Urinary bladder (tissue), 4 donors: Measurements from ENCODE around the gene ODAD3. TPM values are rescaled to one million over a fixed set of nuclear protein-coding genes. Genes with fewer than 3 reads are reported as not detected.

Experiments used
- DNase-seq: peaks from one replicate; pipeline ENCODE4 v3.0.0-alpha.2; 2015; ENCODE audit errors: extremely low spot score
- H3K27ac ChIP-seq: one replicate; pipeline ENCODE4 v1.5.1; 2013; ENCODE audit warnings: low read depth, mild to moderate bottlenecking, moderate library complexity
- H3K36me3 ChIP-seq: one replicate; pipeline ENCODE4 v1.6.1; 2013; ENCODE audit warnings: mild to moderate bottlenecking, moderate library complexity; ENCODE audit not compliant: insufficient read depth
- H3K4me1 ChIP-seq: one replicate; pipeline ENCODE4 v1.6.1; 2013; ENCODE audit warnings: mild to moderate bottlenecking, moderate library complexity; ENCODE audit not compliant: insufficient read depth
- H3K4me3 ChIP-seq: one replicate; pipeline ENCODE4 v1.5.1; 2013; ENCODE audit warnings: low read depth, low read length
- WGBS: extraction: QIAGEN DNeasy Blood & Tissue Kit; methylation state at CpG from one replicate; pipeline ENCODE4 v1.1.7; 2013; 5-methylcytosine and 5-hydroxymethylcytosine counted together
- polyA plus RNA-seq: library from polyadenylated mRNA; stranded (reverse); fragments of 200-250 nt; gene quantifications from one replicate; pipeline ENCODE4 v1.2.3, GENCODE V29; 2013
- total RNA-seq: library from RNA; depleted of rRNA; stranded (reverse); fragments of >200 nt; gene quantifications from one replicate; pipeline ENCODE4 v1.2.3, GENCODE V29; 2014
- donor health status: healthy with polysubstance abuse.
- donor health status: healthy.

ODAD3 gene
- total and polyA plus RNA-seq, 2 donors = 0.34 to 0.48 TPM

DNA sequence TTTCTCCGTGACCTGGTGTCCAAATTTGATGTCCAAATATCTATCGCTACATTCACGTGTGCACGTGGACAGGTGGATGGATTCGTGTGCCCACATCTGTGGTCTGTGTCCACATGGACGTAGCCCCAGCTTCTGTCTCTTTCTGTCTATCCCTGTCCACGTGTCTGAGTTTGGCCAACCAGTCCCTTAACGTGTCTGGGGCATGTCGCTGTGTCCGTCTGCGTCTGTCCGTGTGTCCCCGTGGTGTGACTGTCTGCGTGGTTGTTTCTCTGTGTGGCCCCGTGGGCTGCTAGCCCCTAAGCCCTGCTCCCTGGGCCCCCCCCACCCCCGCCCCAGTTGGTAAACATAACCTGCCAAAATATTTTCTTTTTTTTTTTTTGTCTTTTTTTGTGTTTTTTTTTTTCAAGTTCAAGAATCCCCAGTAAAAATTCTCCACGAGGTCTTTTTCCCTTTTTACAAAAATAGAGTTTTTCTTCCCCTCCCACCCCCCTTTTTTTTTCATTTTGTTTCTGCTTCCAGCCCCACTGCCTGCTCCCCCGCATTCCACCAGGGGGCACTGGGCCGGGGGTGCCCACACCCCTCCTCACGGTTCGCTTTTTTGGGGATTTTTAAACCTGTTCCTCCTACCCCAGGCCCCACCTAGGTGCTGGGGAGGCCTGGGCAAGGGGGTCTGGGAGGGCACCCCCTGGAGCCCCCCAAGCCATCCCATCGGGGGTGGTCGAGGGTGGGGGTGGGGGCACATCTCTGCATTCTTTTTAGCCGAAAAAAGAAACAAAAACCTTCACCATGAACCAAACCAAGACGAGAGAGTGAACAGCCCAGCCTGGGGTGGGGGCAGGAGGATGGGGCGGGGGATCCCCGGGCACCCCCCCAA lies 18.8 kb upstream of the ODAD3 start:
- Histone ChIP-seq H3K36me3 (peaks cover 1% of the 10 kb centered on the region), H3K4me1 (peaks cover 1% of the 10 kb centered on the region), H3K27ac (no peak overlapping the region), H3K4me3 (no peak overlapping the region)
- WGBS = 55% methylated on average over 27 of the region's 27 CpGs
- DNase-seq = no peak

DNA sequence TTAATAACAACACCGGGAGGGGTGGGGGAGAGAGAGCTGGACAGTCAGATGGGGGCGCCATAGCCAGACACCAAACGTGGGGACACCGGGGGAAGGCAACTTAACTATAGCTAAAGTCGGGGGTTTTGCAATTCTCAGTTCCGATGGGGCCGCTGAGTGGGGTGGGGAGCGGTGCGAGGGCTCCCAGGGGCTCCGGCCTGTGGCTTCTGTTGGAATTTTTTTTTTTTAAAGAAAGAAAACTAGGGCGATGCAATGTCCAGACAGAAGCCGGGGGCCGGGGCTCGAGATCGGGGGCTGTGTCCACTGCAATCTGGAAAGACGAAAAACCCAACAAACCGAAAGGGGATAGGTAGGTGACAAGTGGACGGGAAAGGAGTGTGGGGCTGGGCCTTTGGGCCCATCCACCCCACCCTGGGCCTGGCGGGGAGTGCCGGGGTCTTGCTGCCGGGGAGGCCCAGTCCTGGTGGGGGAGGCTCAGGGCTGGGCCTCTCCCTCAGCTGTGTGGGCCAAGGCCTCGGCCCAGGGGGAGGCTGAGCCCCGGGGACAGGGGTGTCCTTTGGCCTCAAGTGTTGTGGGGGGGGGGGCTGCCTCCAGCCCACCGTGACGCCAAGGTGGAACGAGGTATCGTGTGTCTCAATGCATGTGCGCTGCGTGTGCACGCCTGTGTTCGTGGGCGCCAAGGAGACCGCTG lies 17.8 kb upstream of the ODAD3 start:
- Histone ChIP-seq H3K4me1 (peaks cover 1% of the 10 kb centered on the region), H3K36me3 (peaks cover 1% of the 10 kb centered on the region), H3K27ac (no peak overlapping the region), H3K4me3 (no peak overlapping the region)
- DNase-seq = no peak
- WGBS = 80% methylated on average over 33 of the region's 33 CpGs

DNA sequence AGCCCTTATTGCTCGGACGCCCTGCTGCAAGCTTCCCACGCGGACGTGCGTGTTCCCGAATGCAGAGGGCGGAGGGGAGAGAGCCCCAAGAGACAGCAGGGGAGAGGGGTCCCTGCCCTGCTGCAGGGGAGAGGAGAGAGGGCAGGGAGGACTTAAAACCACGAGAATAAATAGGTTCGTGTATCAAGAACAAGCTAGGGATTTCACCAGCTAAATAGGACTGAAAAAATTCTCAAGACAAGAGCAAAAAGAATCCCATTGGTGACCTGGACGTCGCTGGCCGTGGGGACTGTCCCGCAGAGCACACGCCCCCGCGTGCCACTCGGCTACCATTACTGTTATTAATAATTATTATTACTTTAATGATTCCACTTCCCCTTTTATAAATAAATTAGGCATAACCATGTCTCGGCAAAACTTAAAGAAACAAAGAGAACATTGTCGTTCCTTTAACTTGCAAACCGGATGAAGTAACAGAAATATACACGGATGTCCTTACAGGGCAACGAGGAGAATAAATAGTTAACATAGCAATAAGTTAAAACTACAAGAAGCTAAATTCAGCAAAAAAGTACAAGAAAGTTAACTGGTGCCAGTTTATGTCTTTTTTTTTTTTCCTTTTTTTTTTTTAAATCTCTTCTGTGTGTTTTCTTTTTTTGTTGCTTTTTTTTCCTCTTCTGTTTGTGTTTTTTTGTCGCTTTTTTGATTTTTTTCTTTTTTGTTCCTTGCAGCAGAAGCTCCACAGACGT lies 17.1 kb upstream of the ODAD3 start:
- no peak overlapping the region for H3K27ac ChIP-seq
- no peak overlapping the region for H3K4me3 ChIP-seq
- 31% methylated on average over 25 of the region's 25 CpGs for WGBS
- H3K4me1 ChIP-seq = peaks cover 1% of the 10 kb centered on the region
- H3K36me3 ChIP-seq = peaks cover 4% of the 10 kb centered on the region
- no peak for DNase-seq

DNA sequence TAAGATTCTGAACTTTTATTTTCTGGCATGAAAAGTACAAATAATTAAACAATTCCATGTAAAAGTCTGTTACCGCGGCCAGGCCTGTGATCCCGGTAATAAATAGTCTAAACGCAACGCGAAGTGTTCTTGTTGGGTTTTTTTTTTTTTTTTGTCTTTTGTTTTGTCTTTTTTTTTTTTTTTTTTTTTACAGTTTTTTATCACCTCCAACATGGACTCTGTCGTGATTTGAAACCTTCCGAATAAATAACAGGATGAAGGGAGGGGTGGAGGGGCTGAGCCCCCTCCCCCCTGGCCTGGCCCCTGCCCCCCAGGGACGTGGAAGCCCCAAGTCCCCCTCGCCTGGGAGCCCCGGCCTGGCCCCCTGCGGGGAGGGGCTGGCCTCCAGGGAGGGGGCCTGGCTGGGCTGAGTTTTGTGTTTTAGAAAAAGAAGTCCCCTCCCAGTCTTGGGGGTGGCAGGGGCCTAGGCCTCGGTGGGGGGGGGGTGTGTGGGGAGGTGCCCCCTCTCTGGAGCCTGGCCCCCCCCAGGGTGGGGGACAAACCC lies 16.5 kb upstream of the ODAD3 start:
- WGBS = 23% methylated on average over 13 of the region's 13 CpGs
- Histone ChIP-seq H3K4me3 (no peak overlapping the region), H3K27ac (no peak overlapping the region), H3K4me1 (peaks cover 1% of the 10 kb centered on the region), H3K36me3 (peaks cover 4% of the 10 kb centered on the region)
- no peak for DNase-seq

DNA sequence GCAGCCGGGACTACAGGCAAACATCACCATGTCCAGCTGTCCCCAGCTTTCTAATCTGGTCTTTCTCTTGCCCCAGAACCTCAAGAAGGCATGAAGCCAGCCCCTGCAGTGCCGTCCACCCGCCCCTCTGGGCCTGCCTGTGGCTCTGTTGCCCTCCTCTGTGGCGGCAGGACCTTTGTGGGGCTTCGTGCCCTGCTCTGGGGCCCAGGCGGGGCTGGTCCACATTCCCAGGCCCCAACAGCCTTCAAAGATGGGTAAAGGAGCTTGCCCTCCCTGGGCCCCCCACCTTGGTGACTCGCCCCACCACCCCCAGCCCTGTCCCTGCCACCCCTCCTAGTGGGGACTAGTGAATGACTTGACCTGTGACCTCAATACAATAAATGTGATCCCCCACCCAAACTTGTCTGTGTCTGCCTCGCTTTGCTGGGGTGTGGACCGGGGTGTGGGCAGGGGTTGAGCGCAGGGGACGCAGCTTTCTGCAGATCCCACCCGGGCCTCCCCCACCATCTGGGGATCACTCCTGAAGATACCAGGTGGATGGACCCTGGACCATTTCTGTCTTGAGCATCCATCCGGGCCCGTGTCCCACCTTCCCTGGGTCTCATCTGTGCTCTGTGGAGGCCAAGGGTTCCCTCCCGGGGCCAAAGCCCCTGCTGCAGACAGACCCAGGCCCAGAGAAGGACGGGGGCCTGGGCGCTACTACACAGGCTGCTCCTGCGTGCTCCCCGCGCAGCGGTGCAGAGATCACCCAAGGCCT lies 15.8 kb upstream of the ODAD3 start:
- no peak overlapping the region for H3K4me3 ChIP-seq
- peaks cover 7% of the 10 kb centered on the region for H3K36me3 ChIP-seq
- no peak for DNase-seq
- WGBS = 81% methylated on average over 21 of the region's 21 CpGs
- H3K27ac ChIP-seq = no peak overlapping the region
- peaks cover 1% of the 10 kb centered on the region for H3K4me1 ChIP-seq

DNA sequence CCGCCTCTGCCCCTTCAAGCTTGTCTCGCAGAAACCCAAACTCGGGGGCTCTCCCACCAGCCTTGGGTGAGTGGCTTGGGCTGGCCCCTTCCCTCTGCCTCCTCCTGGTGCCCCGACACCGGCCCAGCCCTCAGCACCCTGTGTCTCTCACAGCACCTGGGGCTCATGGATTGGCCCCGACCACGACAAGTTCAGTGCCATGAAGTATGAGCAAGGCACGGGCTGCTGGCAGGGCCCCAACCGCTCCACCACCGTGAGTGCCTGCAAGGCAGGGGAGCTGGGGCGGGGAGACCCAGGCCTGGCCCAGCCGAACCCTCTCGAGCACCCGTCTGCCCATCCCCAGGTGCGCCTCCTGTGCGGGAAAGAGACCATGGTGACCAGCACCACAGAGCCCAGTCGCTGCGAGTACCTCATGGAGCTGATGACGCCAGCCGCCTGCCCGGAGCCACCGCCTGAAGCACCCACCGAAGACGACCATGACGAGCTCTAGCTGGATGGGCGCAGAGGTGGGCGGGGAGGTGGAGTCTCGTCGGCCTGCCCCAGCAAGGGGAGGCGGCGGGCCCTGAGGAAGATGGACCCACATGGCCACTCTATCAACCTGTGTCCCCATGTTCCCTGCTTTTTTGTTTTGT lies 14.1 kb upstream of the ODAD3 start:
- Histone ChIP-seq H3K27ac (no peak overlapping the region), H3K4me1 (peaks cover 1% of the 10 kb centered on the region), H3K4me3 (no peak overlapping the region), H3K36me3 (peaks cover 13% of the 10 kb centered on the region)
- WGBS = 93% methylated on average over 31 of the region's 31 CpGs
- no peak for DNase-seq

DNA sequence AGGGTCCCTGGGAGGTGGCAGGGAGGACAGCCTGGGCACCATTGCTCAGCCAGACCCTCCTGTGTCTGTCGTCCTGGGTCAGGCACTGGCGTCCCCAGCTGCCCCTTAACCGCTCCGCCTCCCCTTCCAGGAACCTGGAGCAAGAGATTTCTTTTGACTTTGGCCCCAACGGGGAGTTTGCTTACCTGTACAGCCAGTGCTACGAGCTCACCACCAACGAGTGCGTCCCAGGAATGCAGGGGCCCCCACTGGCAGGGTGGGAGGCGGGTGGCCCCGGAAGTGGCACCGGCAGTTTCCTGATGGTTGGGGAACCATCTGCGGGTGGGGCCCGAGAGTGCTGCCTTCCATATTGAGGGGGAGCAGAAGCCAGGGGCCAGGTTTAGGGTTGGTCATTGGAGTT lies 13.5 kb upstream of the ODAD3 start:
- H3K4me3 ChIP-seq = no peak overlapping the region
- no peak for DNase-seq
- peaks cover 1% of the 10 kb centered on the region for H3K4me1 ChIP-seq
- peaks cover 13% of the 10 kb centered on the region for H3K36me3 ChIP-seq
- no peak overlapping the region for H3K27ac ChIP-seq
- WGBS = 83% methylated on average over 13 of the region's 13 CpGs

DNA sequence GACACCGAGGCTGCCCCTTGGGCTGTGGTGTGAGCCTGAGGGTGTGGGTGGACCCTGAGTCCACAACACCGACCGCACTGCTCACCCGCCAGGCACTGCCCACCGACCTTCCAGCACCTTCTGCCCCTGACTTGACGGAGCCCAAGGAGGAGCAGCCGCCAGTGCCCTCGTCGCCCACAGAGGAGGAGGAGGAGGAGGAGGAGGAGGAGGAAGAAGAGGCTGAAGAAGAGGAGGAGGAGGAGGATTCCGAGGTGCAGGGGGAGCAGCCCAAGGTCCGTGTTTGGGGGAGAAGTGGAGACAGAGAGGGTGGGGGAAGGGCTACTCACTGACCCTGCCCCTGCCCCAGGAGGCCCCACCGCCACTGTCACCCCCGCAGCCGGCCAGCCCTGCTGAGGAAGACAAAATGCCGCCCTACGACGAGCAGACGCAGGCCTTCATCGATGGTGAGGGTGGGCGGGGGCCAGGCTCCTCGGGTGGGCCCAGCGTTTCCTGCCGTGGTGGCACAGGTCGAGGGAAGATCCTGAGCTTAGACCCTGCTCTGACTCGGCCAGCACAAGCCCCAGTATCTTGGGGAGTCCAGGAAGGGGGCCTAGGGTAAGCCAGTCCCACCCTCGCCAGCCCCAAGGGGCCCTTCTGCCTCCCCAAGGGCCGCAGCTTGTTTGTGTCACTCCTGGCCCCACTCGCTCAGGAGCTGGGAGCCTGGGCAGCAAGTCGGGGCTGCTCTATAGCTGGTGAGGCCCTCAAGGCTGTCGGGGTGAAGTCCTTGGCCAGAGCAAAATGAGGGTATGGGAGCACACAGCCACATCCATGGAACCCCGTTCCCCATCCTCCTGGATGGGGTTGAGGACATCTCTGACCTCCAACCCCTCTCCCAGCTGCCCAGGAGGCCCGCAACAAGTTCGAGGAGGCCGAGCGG lies 12.7 kb upstream of the ODAD3 start:
- Histone ChIP-seq H3K4me1 (peaks cover 1% of the 10 kb centered on the region), H3K36me3 (peaks cover 13% of the 10 kb centered on the region), H3K4me3 (no peak overlapping the region), H3K27ac (no peak overlapping the region)
- no peak for DNase-seq
- WGBS = 86% methylated on average over 35 of the region's 35 CpGs

DNA sequence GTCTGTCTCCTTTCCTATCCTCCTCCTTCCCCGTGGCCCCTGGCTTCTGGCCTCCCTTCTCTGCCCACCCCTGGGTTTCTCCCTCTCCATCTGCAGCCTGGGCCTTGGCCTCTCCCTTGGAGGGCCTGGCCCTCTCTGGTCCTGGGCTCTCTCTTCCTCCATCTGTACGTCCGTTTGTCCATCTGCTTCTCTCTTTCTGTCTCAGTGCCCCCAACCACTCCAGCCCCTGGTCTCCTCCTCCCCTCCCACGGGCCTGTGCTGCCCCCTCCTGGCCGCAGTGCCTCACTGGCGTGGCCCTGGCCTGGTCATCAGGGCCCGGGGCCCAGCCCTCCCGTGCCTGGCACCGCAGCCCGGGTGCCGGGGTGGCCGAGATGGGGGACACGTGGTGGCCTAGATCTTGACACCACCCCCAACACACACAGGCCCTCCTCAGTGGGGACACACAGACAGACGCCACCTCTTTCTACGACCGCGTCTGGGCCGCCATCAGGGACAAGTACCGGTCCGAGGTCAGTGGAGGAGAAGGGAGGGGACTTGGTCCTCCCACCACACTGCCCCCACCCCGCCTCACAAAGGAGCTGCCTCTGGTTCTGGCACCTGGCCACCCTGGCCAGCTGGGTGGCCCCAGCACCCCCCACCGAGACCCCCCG lies 11.9 kb upstream of the ODAD3 start:
- Histone ChIP-seq H3K36me3 (peaks cover 13% of the 10 kb centered on the region), H3K4me1 (peaks cover 1% of the 10 kb centered on the region), H3K27ac (no peak overlapping the region), H3K4me3 (no peak overlapping the region)
- 68% methylated on average over 23 of the region's 23 CpGs for WGBS
- DNase-seq = no peak

DNA sequence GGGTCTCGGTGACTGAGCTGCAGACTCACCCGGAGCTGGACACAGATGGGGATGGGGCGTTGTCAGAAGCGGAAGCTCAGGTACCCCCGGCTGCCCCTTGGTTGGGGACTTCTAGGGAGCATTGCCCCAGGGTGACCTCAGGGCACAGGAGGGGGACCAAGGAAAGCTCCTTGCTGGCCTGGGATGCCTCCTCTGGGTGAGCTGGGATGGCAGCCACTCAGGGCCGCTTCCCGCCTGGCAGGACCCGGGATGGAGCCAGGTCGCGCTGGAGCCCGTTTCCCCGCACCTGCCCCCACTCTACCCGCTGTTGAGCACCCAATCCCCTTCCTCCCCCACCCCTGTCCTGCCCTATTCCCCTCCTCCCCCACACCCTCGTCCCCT lies 11.3 kb upstream of the ODAD3 start:
- Histone ChIP-seq H3K27ac (no peak overlapping the region), H3K4me1 (no peaks in the 10 kb centered on the region), H3K36me3 (peaks cover 13% of the 10 kb centered on the region), H3K4me3 (no peak overlapping the region)
- no peak for DNase-seq
- WGBS = 90% methylated on average over 14 of the region's 14 CpGs

DNA sequence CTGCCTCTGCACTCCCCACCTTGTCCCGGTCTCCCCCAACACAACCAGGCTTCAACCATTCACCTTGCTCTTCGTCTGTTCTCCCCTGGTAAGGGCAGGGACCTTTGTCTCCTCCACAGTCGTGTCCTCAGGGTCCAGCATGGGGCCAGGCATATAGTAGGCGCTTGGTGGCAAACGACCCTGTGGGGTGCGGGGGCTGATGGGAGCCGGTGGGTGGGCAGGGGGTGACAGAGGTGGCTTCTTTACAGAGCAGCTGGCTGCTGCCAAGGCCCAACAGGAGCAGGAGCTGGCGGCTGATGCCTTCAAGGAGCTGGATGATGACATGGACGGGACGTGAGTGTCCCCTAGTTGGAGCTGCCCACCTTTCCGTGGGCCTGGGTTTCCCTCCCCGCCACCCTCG lies 10.2 kb upstream of the ODAD3 start:
- Histone ChIP-seq H3K4me1 (no peaks in the 10 kb centered on the region), H3K4me3 (no peak overlapping the region), H3K27ac (no peak overlapping the region), H3K36me3 (peaks cover 13% of the 10 kb centered on the region)
- no peak for DNase-seq
- 87% methylated on average over 13 of the region's 13 CpGs for WGBS
